C1 segment of cervical spinal cord (tissue), 14 donors: ENCODE data around the gene HMX1.

Experiments used
- DNase-seq, 14 donors: peaks; one replicate each; lab custom pipeline; 2025; lab: John Stamatoyannopoulos, UW

The HMX1 gene

GRCh38 chr4:8842614-8843013, 29.0 kb downstream of the HMX1 start:
- DNase-seq = no peak

GRCh38 chr4:8841678-8842268, 29.9 kb downstream of the HMX1 start:
- no peak for DNase-seq

- no peak for DNase-seq
These were observed 30.7 kb downstream of the HMX1 start for GRCh38 chr4:8840816-8841455.

- DNase-seq = no peak
These were observed 31.4 kb downstream of the HMX1 start for GRCh38 chr4:8840006-8840793.

- DNase-seq = no peak
These were observed 32.6 kb downstream of the HMX1 start for GRCh38 chr4:8838961-8839431.

- no peak for DNase-seq
These were observed 33.2 kb downstream of the HMX1 start for GRCh38 chr4:8838296-8838960.

- no peak for DNase-seq
These were observed 34.3 kb downstream of the HMX1 start for GRCh38 chr4:8837181-8837841.

GRCh38 chr4:8836664-8837171, 34.9 kb downstream of the HMX1 start:
- DNase-seq = no peak

GRCh38 chr4:8835521-8836365, 35.9 kb downstream of the HMX1 start:
- DNase-seq = no peak

GRCh38 chr4:8834681-8835220, 36.9 kb downstream of the HMX1 start:
- no peak for DNase-seq

GRCh38 chr4:8832113-8832915, 39.3 kb downstream of the HMX1 start:
- DNase-seq = no peak

- no peak for DNase-seq
These were observed 40.2 kb downstream of the HMX1 start for GRCh38 chr4:8831221-8832112.

GRCh38 chr4:8830611-8831200, 40.9 kb downstream of the HMX1 start:
- DNase-seq = no peak

GRCh38 chr4:8830056-8830455, 41.6 kb downstream of the HMX1 start:
- DNase-seq = no peak

- DNase-seq = no peak
These were observed 42.1 kb downstream of the HMX1 start for GRCh38 chr4:8829584-8829983.

- DNase-seq = no peak
These were observed 42.8 kb downstream of the HMX1 start for GRCh38 chr4:8828869-8829268.

GRCh38 chr4:8821151-8821950, 50.3 kb downstream of the HMX1 start:
- no peak for DNase-seq
